Endodermal cell (in vitro differentiated cells): ENCODE results near the gene U2AF1L4. TPM values are rescaled to one million over a fixed set of nuclear protein-coding genes. Genes with fewer than 3 reads are reported as not detected.

Source experiments
- DNase-seq: peaks from one replicate; pipeline ENCODE4 v3.0.0-alpha.2; 2017
- H3K27ac ChIP-seq: 2 replicates; pipeline ENCODE4 v1.5.1; 2013; ENCODE audit warnings: mild to moderate bottlenecking, low read depth, low read length, moderate library complexity
- H3K27me3 ChIP-seq: 2 replicates; pipeline ENCODE4 v1.6.1; 2013; ENCODE audit warnings: mild to moderate bottlenecking, low read length, moderate library complexity; ENCODE audit not compliant: insufficient read depth, control insufficient read depth, poor library complexity, severe bottlenecking
- H3K36me3 ChIP-seq: 2 replicates; pipeline ENCODE4 v1.7.0; 2013; ENCODE audit warnings: mild to moderate bottlenecking, low read length, moderate library complexity; ENCODE audit not compliant: control insufficient read depth, insufficient read depth
- H3K4me1 ChIP-seq: one replicate; pipeline ENCODE4 v1.7.0; 2013; ENCODE audit warnings: low read length; ENCODE audit not compliant: control insufficient read depth, insufficient read depth
- H3K4me3 ChIP-seq: 2 replicates; pipeline ENCODE4 v1.5.1; 2013; ENCODE audit warnings: mild to moderate bottlenecking, low read length, moderate library complexity
- H3K9ac ChIP-seq: 2 replicates; pipeline ENCODE4 v1.6.1; 2013; ENCODE audit warnings: mild to moderate bottlenecking, low read length, moderate library complexity; ENCODE audit not compliant: poor library complexity, severe bottlenecking; ENCODE audit errors: extremely low read depth
- H3K9me3 ChIP-seq: 2 replicates; pipeline ENCODE4 v1.6.1; 2013; ENCODE audit warnings: mild to moderate bottlenecking, low read length, moderate library complexity; ENCODE audit not compliant: control insufficient read depth
- H3K27ac Mint-ChIP-seq: 2 replicates; pipeline ENCODE4 v1.8.0; 2020; ENCODE audit warnings: mixed read lengths
- H3K27me3 Mint-ChIP-seq: 2 replicates; pipeline ENCODE4 v1.8.0; 2021; ENCODE audit warnings: mild to moderate bottlenecking, mixed read lengths; ENCODE audit not compliant: insufficient read depth
- H3K36me3 Mint-ChIP-seq: 2 replicates; pipeline ENCODE4 v1.8.0; 2020; ENCODE audit warnings: low read depth, mixed read lengths
- H3K4me1 Mint-ChIP-seq: 2 replicates; pipeline ENCODE4 v1.8.0; 2020; ENCODE audit warnings: mixed read lengths
- H3K4me3 Mint-ChIP-seq: 2 replicates; pipeline ENCODE4 v1.8.0; 2020; ENCODE audit warnings: mild to moderate bottlenecking, moderate library complexity, mixed read lengths
- H3K9me3 Mint-ChIP-seq: 2 replicates; pipeline ENCODE4 v1.8.0; 2020; ENCODE audit warnings: mild to moderate bottlenecking, mixed read lengths
- CTCF ChIP-seq: fragments of 200-600 bp; sonication (generic); conservative IDR thresholded peaks from 2 replicates; pipeline ENCODE4 v1.5.0; 2021; ENCODE audit warnings: antibody characterized with exemption, mild to moderate bottlenecking
- WGBS, 2 experiments: methylation state at CpG; one replicate each; pipeline versions ENCODE4 v1.1.5 to v1.1.7; 2013; ENCODE audit warnings: missing lambda C conversion rate in 2 of 2, mixed read lengths in 1 of 2; ENCODE audit not compliant: insufficient coverage in 1 of 2, insufficient read length in 1 of 2; 5-methylcytosine and 5-hydroxymethylcytosine counted together
- total RNA-seq, 2 donors: library from RNA; stranded (reverse); fragmentation: NEBNext Ultra II Directional in 1 of 2; extraction: Animal tissue kit (Norgen Biotek cat#: 25700) in 1 of 2; gene quantifications; 2 replicates in 1 of 2; 3 replicates in 1 of 2; pipeline ENCODE4 v1.2.1, GENCODE V29; 2021

The U2AF1L4 gene
- total RNA-seq, 2 donors from 2014 or later: 17.3 to 23.2 TPM

- peak overlapping the region; percentile 72 for H3K4me3 ChIP-seq
- Mint-ChIP-seq H3K27me3 (peaks cover 39% of the 10 kb centered on the region), H3K27ac (no peak overlapping the region), H3K36me3 (no peaks in the 10 kb centered on the region), H3K4me3 (peak overlapping the region; percentile 50), H3K4me1 (peaks cover 15% of the 10 kb centered on the region), H3K9me3 (no peaks in the 10 kb centered on the region)
- peak overlapping the region; percentile 63 for H3K27ac ChIP-seq
- WGBS, 2 experiments: 57 to 87% methylated on average over 6 to 13 of the region's 13 CpGs
- peaks cover 11% of the 10 kb centered on the region for H3K27me3 ChIP-seq
- H3K4me1 ChIP-seq: peaks cover 3% of the 10 kb centered on the region
- H3K9ac ChIP-seq: no peak overlapping the region
- no peaks in the 10 kb centered on the region for H3K36me3 ChIP-seq
- TF ChIP-seq CTCF: no peak
- no peaks in the 10 kb centered on the region for H3K9me3 ChIP-seq
- no peak for DNase-seq
Observed at GRCh38 chr19:35776102-35776788, 31.0 kb upstream of the U2AF1L4 start.

DNA sequence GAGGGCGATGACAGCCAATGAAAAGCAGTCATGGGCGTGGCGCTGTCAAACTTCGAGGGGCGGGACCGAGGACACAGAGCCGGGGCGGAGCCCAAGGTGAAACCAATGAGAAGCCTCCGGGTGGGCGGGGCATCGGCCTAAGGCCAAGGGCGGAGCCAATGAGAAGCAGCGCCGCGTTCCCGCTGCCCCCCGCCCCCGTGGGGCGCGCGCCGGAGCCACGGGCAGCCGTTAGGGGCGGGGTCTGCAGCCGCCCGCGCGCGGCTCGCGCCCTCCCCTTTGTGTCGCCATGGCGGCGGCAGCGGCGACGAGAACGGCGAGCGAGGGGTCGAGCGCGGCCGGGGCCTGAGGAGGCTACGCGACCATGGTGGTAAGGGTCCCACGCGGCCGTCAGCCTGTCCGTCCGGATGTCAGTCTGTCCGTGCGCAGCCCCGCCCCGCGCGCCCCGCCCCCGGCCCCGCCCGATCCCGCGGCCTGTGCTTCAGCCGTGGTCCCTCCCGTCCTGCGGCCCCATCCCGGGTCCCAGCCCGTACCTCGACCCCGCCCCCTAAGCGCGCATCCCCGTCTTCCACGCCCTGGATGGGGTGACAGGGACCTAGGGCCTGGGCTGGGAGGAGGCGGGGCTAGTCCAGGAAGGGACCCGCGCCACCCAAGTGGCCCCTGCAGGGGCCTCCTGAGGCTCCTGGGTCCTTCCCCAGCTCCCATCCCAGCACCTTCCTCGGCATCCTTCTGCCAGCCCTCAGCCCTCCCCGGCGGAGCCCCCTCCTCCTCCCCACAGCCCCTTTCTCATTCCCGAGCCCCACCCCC lies 30.3 kb upstream of the U2AF1L4 start, which contains the start of gene ARHGAP33:
Gene ARHGAP33, plus strand, starts transcription at position 267 of the 804 bp plus-strand sequence. Its CDS starts 95 bp downstream, at position 362.
- Mint-ChIP-seq H3K27ac (no peak within 1 kb of the TSS), H3K27me3 (peaks cover 41% of the 10 kb centered on the region)

GRCh38 chr19:35775046-35775297 lies 29.8 kb upstream of the U2AF1L4 start:
- Histone ChIP-seq H3K27ac (no peak overlapping the region), H3K9me3 (no peaks in the 10 kb centered on the region), H3K27me3 (peaks cover 11% of the 10 kb centered on the region), H3K4me1 (peaks cover 3% of the 10 kb centered on the region), H3K4me3 (peak overlapping the region; percentile 72), H3K9ac (no peak overlapping the region), H3K36me3 (no peaks in the 10 kb centered on the region)
- TF ChIP-seq CTCF: no peak
- Mint-ChIP-seq H3K27me3 (peaks cover 41% of the 10 kb centered on the region), H3K4me3 (peak overlapping the region; percentile 50), H3K27ac (no peak overlapping the region), H3K4me1 (peaks cover 15% of the 10 kb centered on the region), H3K36me3 (peaks cover 3% of the 10 kb centered on the region), H3K9me3 (no peaks in the 10 kb centered on the region)
- no peak for DNase-seq
- WGBS, 2 experiments: 35 to 36% methylated on average over 9 of the region's 9 CpGs

More for the DNA sequence above, 30.3 kb upstream of the U2AF1L4 start, which contains the start of gene ARHGAP33:
- peaks cover 11% of the 10 kb centered on the region for H3K27me3 ChIP-seq
- H3K27ac ChIP-seq: peak within 1 kb of the TSS; percentile 63
- H3K4me1 ChIP-seq: peaks cover 3% of the 10 kb centered on the region
- DNase-seq: peak; percentile 99
- TF ChIP-seq CTCF: no peak
- 0% methylated on average over 28 to 82 of the region's 82 CpGs for WGBS, 2 experiments
- Mint-ChIP-seq H3K36me3 (no peaks in the 10 kb centered on the region), H3K9me3 (no peaks in the 10 kb centered on the region), H3K4me1 (peaks cover 15% of the 10 kb centered on the region), H3K4me3 (peak within 1 kb of the TSS; percentile 50)
- no peaks in the 10 kb centered on the region for H3K9me3 ChIP-seq
- no peak within 1 kb of the TSS for H3K9ac ChIP-seq
- no peaks in the 10 kb centered on the region for H3K36me3 ChIP-seq
- peak within 1 kb of the TSS; percentile 72 for H3K4me3 ChIP-seq
